ENCODE measurements around the gene HRCT1.
"Not testable (repeated sequence)": the region's sequence is repeated elsewhere in the genome, so short reads cannot be mapped to it uniquely, and the experiment has no call there.

Gene HRCT1

GRCh38 chr9:35869621-35870216 is 36.3 kb upstream of the HRCT1 start:
- Histone ChIP-seq H3K4me1 (ENCODE audit: control insufficient read depth, insufficient read depth, low read length) (no peaks in the 10 kb centered on the region), H3K9ac (ENCODE audit: low read length) (no peak overlapping the region), H3K4me3 (ENCODE audit: low read length) (no peak overlapping the region), H3K27me3 (ENCODE audit: control insufficient read depth, insufficient read depth, low read length) (peaks cover 2% of the 10 kb centered on the region), H3K36me3 (ENCODE audit: control insufficient read depth, insufficient read depth, low read length) (no peaks in the 10 kb centered on the region), H3K27ac (ENCODE audit: low read depth, low read length) (no peak overlapping the region)

- no peak within 1 kb of the TSS for H3K4me3 ChIP-seq (ENCODE audit: low read length)
- peaks cover 2% of the 10 kb centered on the region for H3K27me3 ChIP-seq (ENCODE audit: control insufficient read depth, insufficient read depth, low read length)
- no peaks in the 10 kb centered on the region for H3K4me1 ChIP-seq (ENCODE audit: control insufficient read depth, insufficient read depth, low read length)
- H3K36me3 ChIP-seq (ENCODE audit: control insufficient read depth, insufficient read depth, low read length): no peaks in the 10 kb centered on the region
- H3K9ac ChIP-seq (ENCODE audit: low read length): no peak within 1 kb of the TSS
- no peak within 1 kb of the TSS for H3K27ac ChIP-seq (ENCODE audit: low read depth, low read length)
These were observed 35.6 kb upstream of the HRCT1 start, which contains the start of gene OR13J1 for GRCh38 chr9:35870351-35870923. Gene OR13J1, minus strand, starts transcription at chr9:35870401. Its CDS starts 0 bp downstream, at chr9:35870401.

- Histone ChIP-seq H3K36me3 (ENCODE audit: control insufficient read depth, insufficient read depth, low read length) (no peaks in the 10 kb centered on the region), H3K4me3 (ENCODE audit: low read length) (no peak overlapping the region), H3K27me3 (ENCODE audit: control insufficient read depth, insufficient read depth, low read length) (no peaks in the 10 kb centered on the region), H3K9ac (ENCODE audit: low read length) (no peak overlapping the region), H3K27ac (ENCODE audit: low read depth, low read length) (no peak overlapping the region), H3K4me1 (ENCODE audit: control insufficient read depth, insufficient read depth, low read length) (no peaks in the 10 kb centered on the region)
These were observed 34.5 kb upstream of the HRCT1 start for GRCh38 chr9:35871545-35871944.

GRCh38 chr9:35872505-35872904 is 33.5 kb upstream of the HRCT1 start:
- Histone ChIP-seq H3K27me3 (ENCODE audit: control insufficient read depth, insufficient read depth, low read length) (no peaks in the 10 kb centered on the region), H3K27ac (ENCODE audit: low read depth, low read length) (no peak overlapping the region)

GRCh38 chr9:35882263-35882848 is 23.6 kb upstream of the HRCT1 start:
- no peak overlapping the region for H3K9ac ChIP-seq (ENCODE audit: low read length)
- no peak overlapping the region for H3K27ac ChIP-seq (ENCODE audit: low read depth, low read length)

More at GRCh38 chr9:35872505-35872904, 33.5 kb upstream of the HRCT1 start:
- Histone ChIP-seq H3K36me3 (ENCODE audit: control insufficient read depth, insufficient read depth, low read length) (no peaks in the 10 kb centered on the region), H3K4me1 (ENCODE audit: control insufficient read depth, insufficient read depth, low read length) (no peaks in the 10 kb centered on the region), H3K4me3 (ENCODE audit: low read length) (no peak overlapping the region), H3K9ac (ENCODE audit: low read length) (no peak overlapping the region)

GRCh38 chr9:35882996-35883395 is 23.0 kb upstream of the HRCT1 start:
- H3K27ac ChIP-seq (ENCODE audit: low read depth, low read length): no peak overlapping the region
- no peaks in the 10 kb centered on the region for H3K36me3 ChIP-seq (ENCODE audit: control insufficient read depth, insufficient read depth, low read length)

More at GRCh38 chr9:35882263-35882848, 23.6 kb upstream of the HRCT1 start:
- Histone ChIP-seq H3K27me3 (ENCODE audit: control insufficient read depth, insufficient read depth, low read length) (no peaks in the 10 kb centered on the region), H3K4me1 (ENCODE audit: control insufficient read depth, insufficient read depth, low read length) (no peaks in the 10 kb centered on the region), H3K4me3 (ENCODE audit: low read length) (no peak overlapping the region), H3K36me3 (ENCODE audit: control insufficient read depth, insufficient read depth, low read length) (no peaks in the 10 kb centered on the region)

GRCh38 chr9:35884908-35885307 is 21.1 kb upstream of the HRCT1 start:
- not testable (repeated sequence) for H3K36me3 ChIP-seq (ENCODE audit: control insufficient read depth, insufficient read depth, low read length); H3K4me1 ChIP-seq (ENCODE audit: control insufficient read depth, insufficient read depth, low read length); H3K27me3 ChIP-seq (ENCODE audit: control insufficient read depth, insufficient read depth, low read length); H3K4me3 ChIP-seq (ENCODE audit: low read length); H3K27ac ChIP-seq (ENCODE audit: low read depth, low read length); H3K9ac ChIP-seq (ENCODE audit: low read length)

More at GRCh38 chr9:35882996-35883395, 23.0 kb upstream of the HRCT1 start:
- Histone ChIP-seq H3K9ac (ENCODE audit: low read length) (no peak overlapping the region), H3K4me1 (ENCODE audit: control insufficient read depth, insufficient read depth, low read length) (no peaks in the 10 kb centered on the region), H3K27me3 (ENCODE audit: control insufficient read depth, insufficient read depth, low read length) (no peaks in the 10 kb centered on the region), H3K4me3 (ENCODE audit: low read length) (no peak overlapping the region)

GRCh38 chr9:35891646-35892045 is 14.4 kb upstream of the HRCT1 start:
- no peak overlapping the region for H3K4me3 ChIP-seq (ENCODE audit: low read length)
- no peaks in the 10 kb centered on the region for H3K27me3 ChIP-seq (ENCODE audit: control insufficient read depth, insufficient read depth, low read length)
- no peak overlapping the region for H3K9ac ChIP-seq (ENCODE audit: low read length)
- no peaks in the 10 kb centered on the region for H3K4me1 ChIP-seq (ENCODE audit: control insufficient read depth, insufficient read depth, low read length)
- no peak overlapping the region for H3K27ac ChIP-seq (ENCODE audit: low read depth, low read length)
- H3K36me3 ChIP-seq (ENCODE audit: control insufficient read depth, insufficient read depth, low read length): no peaks in the 10 kb centered on the region

GRCh38 chr9:35892051-35892450 is 14.0 kb upstream of the HRCT1 start:
- no peaks in the 10 kb centered on the region for H3K36me3 ChIP-seq (ENCODE audit: control insufficient read depth, insufficient read depth, low read length)
- no peak overlapping the region for H3K4me3 ChIP-seq (ENCODE audit: low read length)
- no peak overlapping the region for H3K27ac ChIP-seq (ENCODE audit: low read depth, low read length)
- H3K9ac ChIP-seq (ENCODE audit: low read length): no peak overlapping the region
- no peaks in the 10 kb centered on the region for H3K4me1 ChIP-seq (ENCODE audit: control insufficient read depth, insufficient read depth, low read length)
- no peaks in the 10 kb centered on the region for H3K27me3 ChIP-seq (ENCODE audit: control insufficient read depth, insufficient read depth, low read length)

- Histone ChIP-seq H3K4me1 (ENCODE audit: control insufficient read depth, insufficient read depth, low read length) (no peaks in the 10 kb centered on the region), H3K4me3 (ENCODE audit: low read length) (no peak overlapping the region), H3K36me3 (ENCODE audit: control insufficient read depth, insufficient read depth, low read length) (no peaks in the 10 kb centered on the region), H3K9ac (ENCODE audit: low read length) (no peak overlapping the region), H3K27me3 (ENCODE audit: control insufficient read depth, insufficient read depth, low read length) (no peaks in the 10 kb centered on the region), H3K27ac (ENCODE audit: low read depth, low read length) (no peak overlapping the region)
These were observed 9.4 kb upstream of the HRCT1 start for GRCh38 chr9:35896570-35896969.

GRCh38 chr9:35897376-35898099 is 8.5 kb upstream of the HRCT1 start:
- H3K36me3 ChIP-seq (ENCODE audit: control insufficient read depth, insufficient read depth, low read length); H3K9ac ChIP-seq (ENCODE audit: low read length); H3K4me3 ChIP-seq (ENCODE audit: low read length); H3K27ac ChIP-seq (ENCODE audit: low read depth, low read length); H3K4me1 ChIP-seq (ENCODE audit: control insufficient read depth, insufficient read depth, low read length); H3K27me3 ChIP-seq (ENCODE audit: control insufficient read depth, insufficient read depth, low read length): not testable (repeated sequence)

GRCh38 chr9:35898337-35898736 is 7.7 kb upstream of the HRCT1 start:
- Histone ChIP-seq H3K27me3 (ENCODE audit: control insufficient read depth, insufficient read depth, low read length) (no peaks in the 10 kb centered on the region), H3K36me3 (ENCODE audit: control insufficient read depth, insufficient read depth, low read length) (no peaks in the 10 kb centered on the region), H3K4me3 (ENCODE audit: low read length) (no peak overlapping the region), H3K27ac (ENCODE audit: low read depth, low read length) (no peak overlapping the region), H3K4me1 (ENCODE audit: control insufficient read depth, insufficient read depth, low read length) (no peaks in the 10 kb centered on the region), H3K9ac (ENCODE audit: low read length) (no peak overlapping the region)
